ENCODE measurements around the gene FAM53A. TPM values are rescaled to one million over a fixed set of nuclear protein-coding genes. Genes with fewer than 3 reads are reported as not detected.
A peak's percentile ranks its signal among the peaks of the same experiment; 100 is the strongest.

Gene FAM53A
- total and polyA plus RNA-seq, 2 of the 13 experiments (the other 11 are each of a cell fraction or from before 2014, with no cell fraction given): 0.48 to 1.1 TPM

GRCh38 chr4:1720163-1720983 is 36.3 kb upstream of the FAM53A start (continued):
- TF ChIP-seq ZNF232 (CRISPR knock-in tag; IDR thresholded peaks at IDR 0.05; ENCODE audit: borderline replicate concordance) (peak; percentile 79; the same call in 1 of the 2 replicates), E2F1 (CRISPR knock-in tag; IDR thresholded peaks at IDR 0.05) (no peak), ZNF180 (CRISPR knock-in tag; IDR thresholded peaks at IDR 0.05; ENCODE audit: borderline replicate concordance, low read depth) (no peak), ZSCAN22 (CRISPR knock-in tag; IDR thresholded peaks at IDR 0.05) (no peak), ZNF7 (CRISPR knock-in tag; IDR thresholded peaks at IDR 0.05) (no peak), CAMTA2 (CRISPR knock-in tag; IDR thresholded peaks at IDR 0.05; ENCODE audit: borderline replicate concordance) (peak; percentile 74; the same call in 1 of the 2 replicates), ELK4 (CRISPR knock-in tag; IDR thresholded peaks at IDR 0.05; ENCODE audit: borderline replicate concordance) (no peak), POLR2AphosphoS2 (IDR thresholded peaks at IDR 0.05; ENCODE audit: low read depth, low read length) (no peak), HHEX (CRISPR knock-in tag; IDR thresholded peaks at IDR 0.05) (no peak), BATF2 (CRISPR knock-in tag; IDR thresholded peaks at IDR 0.05) (peak; percentile 81), TAF1 (CRISPR knock-in tag; IDR thresholded peaks at IDR 0.05) (peak; percentile 59; the same call in 1 of the 2 replicates), HNRNPLL (IDR thresholded peaks at IDR 0.05; ENCODE audit: low read depth, low read length, poor library complexity, severe bottlenecking) (no peak), CENPT (CRISPR knock-in tag; IDR thresholded peaks at IDR 0.05; ENCODE audit: low read depth) (no peak), ZNF24 (IDR thresholded peaks at IDR 0.05) (no peak), RARG (CRISPR knock-in tag; IDR thresholded peaks at IDR 0.05; ENCODE audit: low read depth) (no peak), SAP130 (CRISPR knock-in tag; IDR thresholded peaks at IDR 0.05; ENCODE audit: low read depth) (peak; percentile 34; the same call in 1 of the 2 replicates), IRF2 (CRISPR knock-in tag; IDR thresholded peaks at IDR 0.05) (no peak), ZNF335 (CRISPR knock-in tag; IDR thresholded peaks at IDR 0.05) (no peak), ZNF205 (CRISPR knock-in tag; IDR thresholded peaks at IDR 0.05) (no peak), RAD21 (CRISPR knock-in tag; IDR thresholded peaks at IDR 0.05) (peak; percentile 12; the same call in 1 of the 2 replicates), ZMYM4 (CRISPR knock-in tag; IDR thresholded peaks at IDR 0.05) (no peak), ZMAT3 (CRISPR knock-in tag; conservative IDR thresholded peaks at IDR 0.05) (0 out of 2 replicates have a peak, but pooled peaks have one; percentile 43), RFX1 (IDR thresholded peaks at IDR 0.05) (no peak)
- TF ChIP-seq, protein P1, sequence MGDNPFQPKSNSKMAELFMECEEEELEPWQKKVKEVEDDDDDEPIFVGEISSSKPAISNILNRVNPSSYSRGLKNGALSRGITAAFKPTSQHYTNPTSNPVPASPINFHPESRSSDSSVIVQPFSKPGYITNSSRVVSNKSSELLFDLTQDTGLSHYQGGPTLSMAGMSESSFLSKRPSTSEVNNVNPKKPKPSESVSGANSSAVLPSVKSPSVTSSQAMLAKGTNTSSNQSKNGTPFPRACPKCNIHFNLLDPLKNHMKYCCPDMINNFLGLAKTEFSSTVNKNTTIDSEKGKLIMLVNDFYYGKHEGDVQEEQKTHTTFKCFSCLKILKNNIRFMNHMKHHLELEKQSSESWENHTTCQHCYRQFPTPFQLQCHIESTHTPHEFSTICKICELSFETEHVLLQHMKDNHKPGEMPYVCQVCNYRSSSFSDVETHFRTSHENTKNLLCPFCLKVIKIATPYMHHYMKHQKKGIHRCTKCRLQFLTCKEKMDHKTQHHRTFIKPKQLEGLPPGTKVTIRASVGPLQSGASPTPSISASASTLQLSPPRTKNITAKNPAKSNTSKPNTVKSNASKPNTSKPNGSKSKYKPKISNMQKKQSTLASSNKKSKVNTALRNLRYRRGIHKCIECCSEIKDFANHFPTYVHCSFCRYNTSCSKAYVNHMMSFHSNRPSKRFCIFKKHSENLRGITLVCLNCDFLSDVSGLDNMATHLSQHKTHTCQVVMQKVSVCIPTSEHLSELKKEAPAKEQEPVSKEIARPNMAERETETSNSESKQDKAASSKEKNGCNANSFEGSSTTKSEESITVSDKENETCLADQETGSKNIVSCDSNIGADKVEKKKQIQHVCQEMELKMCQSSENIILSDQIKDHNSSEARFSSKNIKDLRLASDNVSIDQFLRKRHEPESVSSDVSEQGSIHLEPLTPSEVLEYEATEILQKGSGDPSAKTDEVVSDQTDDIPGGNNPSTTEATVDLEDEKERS (CRISPR knock-in tag; IDR thresholded peaks at IDR 0.05): no peak
- TF ChIP-seq, protein P2, sequence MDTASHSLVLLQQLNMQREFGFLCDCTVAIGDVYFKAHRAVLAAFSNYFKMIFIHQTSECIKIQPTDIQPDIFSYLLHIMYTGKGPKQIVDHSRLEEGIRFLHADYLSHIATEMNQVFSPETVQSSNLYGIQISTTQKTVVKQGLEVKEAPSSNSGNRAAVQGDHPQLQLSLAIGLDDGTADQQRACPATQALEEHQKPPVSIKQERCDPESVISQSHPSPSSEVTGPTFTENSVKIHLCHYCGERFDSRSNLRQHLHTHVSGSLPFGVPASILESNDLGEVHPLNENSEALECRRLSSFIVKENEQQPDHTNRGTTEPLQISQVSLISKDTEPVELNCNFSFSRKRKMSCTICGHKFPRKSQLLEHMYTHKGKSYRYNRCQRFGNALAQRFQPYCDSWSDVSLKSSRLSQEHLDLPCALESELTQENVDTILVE (CRISPR knock-in tag; IDR thresholded peaks at IDR 0.05): no peak

Measured in HepG2 (cell line).